Fibroblast of skin of abdomen (primary cell): ENCODE measurements around the gene DNAJA4.
"Not testable (repeated sequence)": the region's sequence is repeated elsewhere in the genome, so short reads cannot be mapped to it uniquely, and the experiment has no call there.

ENCODE experiments used
- DNase-seq: peaks from one replicate; pipeline ENCODE4 v3.0.0-alpha.2; 2013

DNAJA4 gene

DNA sequence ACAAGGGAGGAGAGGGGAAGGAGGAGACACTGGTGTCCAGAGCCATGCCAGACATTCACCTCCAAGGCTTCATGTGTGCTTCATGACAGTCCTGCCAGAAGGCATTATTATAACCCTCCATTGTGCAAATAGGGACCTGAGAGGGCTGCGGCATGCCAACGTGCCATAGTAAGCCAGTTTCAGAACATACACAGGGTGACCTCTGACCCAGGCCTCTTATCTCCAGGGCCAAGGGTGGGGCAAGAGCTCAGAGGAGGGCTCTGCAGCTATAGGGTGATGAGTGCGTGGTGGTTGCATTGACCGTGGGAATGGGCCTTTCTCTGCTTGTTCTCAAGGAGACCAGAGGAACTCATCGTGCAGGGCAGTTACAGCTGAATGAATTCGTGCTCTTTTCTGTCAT, 20.3 kb upstream of the DNAJA4 start:
- DNase-seq, result no peak

DNA sequence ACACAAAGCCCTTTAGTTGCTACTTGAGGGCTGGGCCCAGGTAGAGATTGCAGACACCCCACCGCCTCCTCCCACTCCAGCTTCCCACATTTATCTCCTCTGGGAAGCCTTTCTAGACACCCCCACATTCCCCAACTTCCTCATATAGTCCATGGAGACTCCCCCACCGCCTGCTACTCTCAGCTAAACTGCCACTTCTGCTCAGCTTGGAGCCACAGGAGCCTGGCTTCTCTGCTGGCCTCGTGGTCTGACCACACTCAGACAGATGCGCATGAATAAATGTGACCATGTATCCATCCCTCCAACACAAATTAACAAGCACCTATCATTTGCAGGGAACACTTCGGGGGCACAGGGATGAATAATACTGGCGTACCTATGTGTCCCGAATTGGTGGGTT, 19.5 kb upstream of the DNAJA4 start:
- no peak for DNase-seq

DNA sequence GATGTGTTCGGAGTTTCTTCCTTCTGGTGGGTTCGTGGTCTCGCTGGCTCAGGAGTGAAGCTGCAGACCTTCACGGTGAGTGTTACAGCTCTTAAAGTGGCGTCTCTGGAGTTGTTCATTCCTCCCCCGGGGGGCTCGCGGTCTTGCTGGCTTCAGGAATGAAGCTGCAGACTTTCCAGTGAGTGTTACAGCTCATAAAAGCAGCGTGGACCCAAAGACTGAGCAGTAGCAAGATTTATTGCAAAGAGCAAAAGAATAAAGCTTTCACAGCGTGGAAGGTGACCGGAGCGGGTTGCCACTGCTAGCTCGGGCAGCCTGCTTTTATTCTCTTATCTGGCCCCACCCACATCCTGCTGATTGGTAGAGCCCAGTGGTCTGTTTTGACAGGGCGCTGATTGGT, 19.0 kb upstream of the DNAJA4 start:
- DNase-seq, result not testable (repeated sequence)

DNA sequence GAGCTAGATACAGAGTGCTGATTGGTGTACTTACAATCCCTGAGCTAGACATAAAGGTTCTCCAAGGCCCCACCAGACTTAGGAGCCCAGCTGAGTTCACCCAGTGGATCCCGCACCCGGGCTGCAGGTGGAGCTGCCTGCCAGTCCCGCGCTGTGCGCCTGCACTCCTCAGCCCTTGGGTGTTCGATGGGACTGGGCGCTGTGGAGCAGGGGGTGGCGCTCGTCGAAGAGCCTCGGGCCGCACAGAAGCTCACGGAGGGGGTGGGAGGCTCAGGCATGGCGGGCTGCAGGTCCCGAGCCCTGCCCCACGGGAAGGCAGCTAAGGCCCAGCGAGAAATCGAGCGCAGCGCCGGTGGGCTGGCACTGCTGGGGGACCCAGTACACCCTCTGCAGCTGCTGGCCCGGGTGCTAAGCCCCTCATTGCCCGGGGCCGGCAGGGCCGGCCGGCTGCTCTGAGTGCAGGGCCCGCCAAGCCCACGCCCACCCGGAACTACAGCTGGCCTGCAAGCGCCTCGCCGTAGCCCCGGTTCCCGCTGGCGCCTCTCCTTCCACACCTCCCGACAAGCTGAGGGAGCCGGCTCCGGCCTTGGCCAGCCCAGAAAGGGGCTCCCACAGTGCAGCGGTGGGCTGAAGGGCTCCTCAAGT, 18.3 kb upstream of the DNAJA4 start:
- DNase-seq, result not testable (repeated sequence)

DNA sequence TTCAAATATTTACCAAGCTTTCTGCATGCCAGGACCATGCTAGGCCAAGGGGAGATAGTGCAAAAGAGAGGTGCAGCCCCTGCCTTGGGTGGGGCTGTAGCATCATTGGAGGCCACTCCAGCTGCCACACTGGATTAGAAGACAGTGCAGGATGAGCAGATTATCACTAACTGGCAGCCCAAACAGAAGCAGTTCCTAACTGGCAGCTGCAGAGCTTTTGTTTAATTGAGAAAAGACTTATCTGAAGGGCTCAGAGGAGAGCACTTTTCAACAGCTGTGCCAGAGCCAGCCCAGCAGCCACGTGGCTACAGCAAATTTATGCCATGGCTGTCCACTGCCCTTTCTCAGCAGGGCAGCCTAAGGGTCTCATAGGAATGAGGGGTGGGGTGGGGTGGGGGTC, 16.5 kb upstream of the DNAJA4 start:
- no peak for DNase-seq

DNA sequence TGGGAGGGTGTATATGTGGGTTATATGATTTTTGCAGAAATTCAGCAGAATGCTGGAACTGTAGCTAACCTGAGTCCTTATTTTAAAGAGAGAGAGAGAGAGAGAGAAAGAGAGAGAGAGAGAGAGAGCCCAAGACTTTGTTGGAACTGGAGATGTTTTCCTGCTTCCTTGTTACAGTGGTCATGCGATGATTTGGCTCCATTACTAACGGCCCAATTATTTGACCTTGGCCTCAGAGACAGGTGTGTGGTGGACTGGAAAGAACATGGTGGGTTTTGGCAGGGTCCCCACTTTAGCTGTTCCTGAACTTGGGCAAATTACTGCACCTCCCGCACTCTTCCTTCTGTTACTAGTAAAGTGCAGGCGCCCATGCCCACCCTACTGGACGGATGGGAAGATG, 15.2 kb upstream of the DNAJA4 start:
- DNase-seq, result no peak

DNA sequence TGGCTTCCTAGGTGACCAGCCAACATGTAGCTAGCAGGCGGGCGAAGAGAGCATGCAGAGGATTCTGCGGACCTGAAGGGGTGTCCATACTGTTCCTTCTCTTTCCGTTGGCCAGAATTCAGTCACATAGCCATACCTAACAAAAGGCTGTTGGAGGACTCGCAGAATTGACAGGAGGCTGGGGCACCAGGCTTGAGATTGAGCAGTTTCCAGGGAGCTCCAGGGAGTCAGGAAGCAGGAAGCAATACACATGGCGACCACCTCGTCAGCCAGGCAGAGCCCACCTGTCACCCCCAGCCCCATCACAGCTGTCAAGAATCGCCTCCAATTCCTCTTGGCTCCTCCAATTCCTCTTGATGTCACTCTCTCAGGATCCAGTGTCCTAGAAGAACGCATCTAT, 13.2 kb upstream of the DNAJA4 start:
- no peak for DNase-seq

DNA sequence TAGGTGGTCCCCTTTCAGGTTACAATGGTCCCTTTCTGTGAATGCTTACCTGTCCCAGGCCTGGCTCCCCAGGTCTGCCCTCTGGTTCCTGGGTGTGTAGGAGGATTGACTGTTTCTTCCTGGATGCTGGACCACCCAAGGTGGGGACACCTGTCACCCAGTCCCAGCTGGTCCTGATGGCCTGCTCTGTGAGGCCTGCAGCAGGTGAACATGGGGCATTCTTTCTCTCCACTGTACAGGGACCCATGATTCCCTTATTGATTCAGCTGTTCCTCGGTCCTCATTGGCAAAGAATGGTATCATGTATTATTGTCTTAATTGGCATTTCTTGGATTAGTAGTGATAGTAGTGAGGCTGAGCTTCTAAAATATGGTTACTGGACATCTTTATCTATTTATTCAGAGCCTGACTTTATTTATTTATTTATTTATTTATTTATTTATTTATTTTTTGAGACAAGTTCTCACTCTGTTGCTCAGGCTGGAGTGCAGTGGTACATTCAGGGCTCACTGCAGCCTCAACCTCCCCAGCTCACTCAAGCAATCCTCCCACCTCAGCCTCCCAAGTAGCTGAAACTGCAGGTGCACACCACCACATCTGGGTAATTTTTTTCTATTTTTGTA, 8.8 kb upstream of the DNAJA4 start:
- no peak for DNase-seq

DNA sequence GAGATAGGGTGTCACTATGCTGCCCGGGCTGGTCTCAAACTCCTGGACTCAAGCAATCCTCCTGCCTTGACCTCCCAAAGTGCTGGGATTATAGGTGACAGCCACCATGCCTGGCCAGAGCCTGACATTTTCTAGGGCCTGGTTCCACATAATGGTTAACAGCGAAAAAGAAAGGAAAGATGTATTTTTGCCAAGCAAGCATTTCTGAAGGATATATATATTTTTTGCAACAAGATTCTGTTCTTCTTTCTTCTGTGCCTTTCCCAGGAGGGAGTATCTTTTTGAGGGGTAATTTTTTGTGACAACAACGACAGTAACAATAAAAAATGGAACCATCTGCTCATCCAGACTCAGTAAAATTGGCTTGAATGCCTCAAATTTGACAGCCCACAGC, 8.3 kb upstream of the DNAJA4 start:
- DNase-seq, result no peak

DNA sequence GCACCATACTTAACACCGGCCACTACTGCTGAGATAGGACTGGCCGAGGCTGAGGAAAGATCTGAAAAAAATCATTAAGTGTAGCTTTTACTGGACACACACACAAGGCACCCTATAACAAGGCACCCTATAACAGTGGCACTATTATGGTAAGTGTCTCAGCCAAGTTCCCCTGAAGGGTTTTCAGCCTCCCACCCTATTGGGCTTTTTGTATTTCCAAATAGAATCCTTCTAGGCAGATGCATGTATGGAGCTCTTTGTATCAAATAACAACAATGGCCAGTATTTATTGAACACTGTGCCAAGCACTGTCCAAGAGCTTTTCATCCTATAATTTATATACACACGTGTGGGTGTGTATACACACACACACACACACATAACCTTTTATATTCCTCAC, 6.7 kb upstream of the DNAJA4 start:
- no peak for DNase-seq

DNA sequence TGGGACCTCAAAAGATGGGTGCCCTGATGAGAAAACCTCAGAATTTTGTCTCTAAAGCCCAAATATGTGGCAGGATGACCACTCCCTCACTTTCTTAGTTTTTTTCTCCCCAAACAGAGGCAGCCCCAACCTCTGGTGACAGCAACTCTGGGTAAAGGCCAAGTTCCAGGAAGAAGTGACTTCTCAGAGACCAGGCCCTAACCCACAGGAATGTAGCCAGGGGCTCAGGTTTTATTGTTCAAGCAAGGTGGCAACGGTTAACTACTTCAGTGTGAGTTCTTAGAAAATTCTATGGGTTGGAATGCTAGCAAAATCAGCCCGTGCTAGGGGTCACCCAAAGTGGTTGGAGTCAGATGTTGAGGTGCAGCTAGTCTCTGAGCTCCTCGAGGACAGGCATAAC, 5.1 kb upstream of the DNAJA4 start:
- DNase-seq, result no peak

DNA sequence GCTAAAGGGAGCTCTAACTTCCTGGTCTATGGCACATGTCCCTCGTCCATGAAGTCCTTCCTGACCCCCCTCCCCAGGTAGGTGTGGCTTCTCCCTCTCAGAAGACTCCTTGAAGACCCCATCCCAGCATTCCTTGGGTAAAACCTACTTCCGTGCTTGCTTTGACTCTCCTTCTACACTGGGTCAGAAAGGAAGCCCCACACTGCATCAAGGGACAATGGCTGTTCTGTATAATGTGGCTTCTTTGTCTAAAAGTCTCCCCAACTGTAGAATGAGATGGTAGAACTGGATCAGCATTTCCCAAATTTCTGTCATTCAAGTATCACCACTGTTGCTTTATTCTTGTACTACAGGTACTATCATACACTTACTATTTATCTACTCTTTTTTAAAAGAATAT, 3.9 kb upstream of the DNAJA4 start:
- no peak for DNase-seq

DNA sequence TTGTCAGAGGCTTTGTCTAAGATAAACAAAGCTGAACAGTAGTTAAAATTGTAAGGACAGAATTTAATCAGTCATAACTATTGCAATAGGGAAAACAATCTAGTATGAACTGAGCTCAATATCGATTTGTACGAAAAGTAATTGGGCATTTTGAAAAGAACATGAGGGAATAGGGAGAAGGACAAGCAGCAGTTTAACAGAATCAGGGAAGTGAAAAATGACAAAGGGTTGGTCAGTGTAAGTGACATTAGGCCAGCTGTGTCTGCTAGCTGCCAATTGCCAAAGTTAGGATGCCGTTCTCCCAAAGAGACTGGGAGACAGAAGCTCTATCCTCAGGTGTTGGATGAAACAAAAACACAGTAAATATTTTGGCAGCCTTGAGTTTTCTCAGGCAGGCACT, 3.3 kb upstream of the DNAJA4 start:
- DNase-seq, result no peak

DNA sequence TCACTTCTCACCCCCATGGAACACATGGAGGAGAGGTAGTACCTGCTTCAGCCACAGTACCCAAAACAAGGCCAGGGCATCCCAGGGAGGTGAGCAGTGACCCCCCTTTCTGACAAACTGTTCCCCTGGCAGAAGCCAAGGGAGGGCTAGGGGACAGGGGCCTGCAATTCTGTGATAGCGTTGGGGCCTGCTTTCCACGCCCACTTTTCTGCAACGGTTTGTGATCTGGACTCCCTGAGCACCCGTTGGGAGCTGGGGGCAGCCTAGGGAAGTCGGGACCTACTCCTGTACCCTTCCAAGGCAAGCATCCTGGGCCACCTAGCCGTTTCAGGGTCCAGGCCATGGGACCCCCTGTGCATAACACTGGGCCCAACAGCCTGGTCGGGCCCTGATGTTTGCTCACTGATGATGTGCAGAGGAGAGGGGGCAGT, 996 bp upstream of the DNAJA4 start:
- no peak for DNase-seq

DNA sequence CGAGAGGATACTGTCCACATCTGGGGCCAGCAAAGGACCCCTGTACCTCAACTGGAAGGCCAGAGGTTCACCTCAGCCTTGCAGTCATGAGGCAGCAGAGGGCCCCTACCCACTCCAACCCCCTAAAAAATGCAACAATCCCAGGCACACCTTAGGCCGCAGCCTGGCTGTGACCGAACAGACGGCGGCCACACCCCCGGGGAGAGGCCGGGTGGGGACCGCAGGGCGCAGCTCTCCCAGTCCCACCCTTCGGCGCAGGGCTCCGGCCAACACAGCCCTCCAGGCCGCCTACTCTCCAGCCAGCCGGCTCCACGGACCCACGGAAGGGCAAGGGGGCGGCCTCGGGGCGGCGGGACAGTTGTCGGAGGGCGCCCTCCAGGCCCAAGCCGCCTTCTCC, 457 bp upstream of the DNAJA4 start:
- DNase-seq, result no peak

DNA sequence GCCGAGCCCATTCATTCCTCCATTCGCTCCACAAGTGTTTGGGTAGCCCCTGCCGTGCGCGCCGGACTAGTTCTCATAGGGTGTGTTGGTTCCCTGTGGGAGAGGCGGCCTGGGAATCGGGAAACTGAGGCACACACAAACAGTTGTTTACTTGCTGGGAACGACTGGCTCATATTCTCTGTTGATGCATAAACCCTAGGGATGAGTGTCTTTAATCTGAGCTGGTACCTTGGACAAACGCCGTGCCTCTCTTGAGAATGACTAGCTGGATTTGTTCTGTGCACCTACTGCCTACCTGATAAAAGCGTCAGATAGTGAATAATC, 737 bp downstream of the DNAJA4 start:
- no peak for DNase-seq

DNA sequence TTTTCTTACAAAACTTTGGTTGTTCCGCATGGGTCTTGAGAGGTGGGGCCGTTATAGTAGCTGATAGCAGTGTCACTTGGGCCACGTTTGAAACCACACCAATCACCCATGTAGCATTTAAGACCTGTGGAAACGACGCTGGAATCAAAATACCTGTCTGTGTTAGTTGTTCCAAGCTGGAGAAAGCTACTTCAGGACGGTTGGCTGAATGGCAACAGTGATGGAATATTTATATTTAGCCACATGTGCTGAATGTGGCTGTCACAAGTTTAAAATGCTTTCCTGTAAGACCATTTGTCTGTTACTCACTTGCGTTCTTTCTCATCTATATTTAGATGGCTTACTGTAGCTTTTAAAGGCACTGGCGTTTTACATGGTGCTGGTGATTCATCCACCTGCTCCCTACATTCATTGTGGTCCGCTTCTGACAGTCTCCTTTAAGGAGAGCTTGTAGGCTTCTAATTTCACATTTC, 1.4 kb downstream of the DNAJA4 start:
- DNase-seq, result peak; percentile 51

DNA sequence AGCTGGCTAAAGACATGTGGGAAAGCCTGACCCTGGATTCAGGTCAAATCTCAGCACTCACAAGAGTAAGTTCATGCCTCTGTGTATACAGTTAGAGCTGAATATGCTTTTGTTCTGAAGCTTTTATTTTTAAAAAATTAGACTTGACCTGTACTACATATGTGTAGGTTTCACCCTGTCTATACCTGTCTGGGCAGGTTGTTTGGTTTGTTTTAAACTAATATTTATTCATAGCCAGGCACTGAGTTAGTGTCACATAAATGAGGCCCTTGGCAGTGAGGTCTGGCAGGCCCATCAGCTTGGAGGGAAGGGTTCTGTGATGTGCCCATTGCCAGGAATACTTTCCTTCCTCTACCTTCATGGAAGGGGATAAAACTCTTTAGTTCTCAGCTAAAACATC, 1.9 kb downstream of the DNAJA4 start:
- no peak for DNase-seq

DNA sequence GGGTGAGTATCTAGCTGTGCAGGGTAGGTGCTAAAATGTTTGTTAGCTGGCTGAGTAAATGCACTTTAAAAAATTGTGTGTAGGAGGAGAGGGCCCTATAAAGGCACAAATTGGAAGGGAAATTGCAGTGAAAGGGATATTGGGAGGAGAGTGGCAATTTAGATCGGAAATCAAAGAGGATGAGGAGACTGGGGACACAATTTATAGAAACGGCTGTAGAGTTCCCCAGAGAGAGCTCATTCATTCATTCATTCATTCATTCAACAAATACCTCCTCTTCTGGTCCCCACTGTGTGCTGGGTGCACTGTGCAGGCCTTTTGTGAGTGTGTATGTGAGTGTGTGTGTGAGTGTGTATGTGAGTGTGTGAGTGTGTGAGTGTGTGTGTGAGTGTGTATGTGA, 2.4 kb downstream of the DNAJA4 start:
- DNase-seq, result no peak

DNA sequence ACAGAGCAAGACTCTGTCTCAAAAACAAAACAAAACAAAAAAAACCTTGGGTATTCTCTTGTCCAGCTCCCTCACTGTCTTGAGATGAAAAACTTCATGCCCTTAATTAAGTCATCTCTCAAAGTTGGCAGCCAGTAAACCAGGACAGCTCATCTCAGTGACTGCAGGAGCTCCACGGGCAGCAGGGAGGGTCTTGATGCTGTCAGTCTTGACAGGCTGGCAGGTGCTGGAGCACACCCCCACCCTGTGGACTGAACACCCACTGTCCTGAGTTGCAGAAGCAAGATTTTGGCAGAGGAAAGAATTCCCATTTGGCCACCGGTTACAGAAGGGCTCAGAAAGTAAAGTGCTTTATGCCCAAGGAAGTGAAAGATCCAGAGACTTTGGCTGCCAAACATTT, 8.0 kb downstream of the DNAJA4 start:
- no peak for DNase-seq

DNA sequence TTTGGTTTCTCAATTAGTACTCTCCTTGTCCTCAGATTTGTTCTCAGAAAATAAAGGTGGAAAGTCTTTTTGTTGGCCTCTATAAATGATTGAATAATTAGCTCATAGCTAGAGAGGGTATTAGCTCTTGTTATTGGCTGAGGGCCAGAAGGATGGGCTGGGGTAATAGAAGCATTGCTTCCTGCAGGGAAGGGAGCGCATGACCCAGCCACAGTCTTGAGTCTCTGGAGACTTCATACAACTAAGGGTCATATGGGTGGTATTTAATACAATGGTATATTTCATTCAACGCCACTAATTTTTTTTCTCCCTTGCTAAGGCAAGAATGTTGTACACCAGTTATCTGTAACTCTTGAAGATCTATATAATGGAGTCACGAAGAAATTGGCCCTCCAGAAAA, 8.4 kb downstream of the DNAJA4 start:
- no peak for DNase-seq

DNA sequence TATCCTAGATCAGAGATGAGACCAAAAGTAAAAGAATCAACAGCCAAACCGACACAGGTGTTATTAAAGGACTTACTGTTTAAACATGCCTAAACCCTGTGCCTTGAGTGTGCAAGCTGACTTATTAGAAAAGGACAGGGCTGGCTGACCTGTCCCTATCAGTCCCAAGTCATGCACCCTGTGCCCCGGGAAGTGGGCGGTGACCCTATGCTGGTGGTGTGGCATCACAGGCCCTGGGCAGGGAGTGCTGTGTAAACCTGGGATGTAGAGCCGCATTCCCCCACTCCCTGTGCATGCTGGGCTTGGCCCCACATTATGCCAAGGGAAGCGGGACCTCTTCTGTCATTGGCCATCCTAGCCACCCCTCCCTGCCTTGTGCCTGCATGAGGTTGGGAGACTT, 10.6 kb downstream of the DNAJA4 start:
- no peak for DNase-seq

DNA sequence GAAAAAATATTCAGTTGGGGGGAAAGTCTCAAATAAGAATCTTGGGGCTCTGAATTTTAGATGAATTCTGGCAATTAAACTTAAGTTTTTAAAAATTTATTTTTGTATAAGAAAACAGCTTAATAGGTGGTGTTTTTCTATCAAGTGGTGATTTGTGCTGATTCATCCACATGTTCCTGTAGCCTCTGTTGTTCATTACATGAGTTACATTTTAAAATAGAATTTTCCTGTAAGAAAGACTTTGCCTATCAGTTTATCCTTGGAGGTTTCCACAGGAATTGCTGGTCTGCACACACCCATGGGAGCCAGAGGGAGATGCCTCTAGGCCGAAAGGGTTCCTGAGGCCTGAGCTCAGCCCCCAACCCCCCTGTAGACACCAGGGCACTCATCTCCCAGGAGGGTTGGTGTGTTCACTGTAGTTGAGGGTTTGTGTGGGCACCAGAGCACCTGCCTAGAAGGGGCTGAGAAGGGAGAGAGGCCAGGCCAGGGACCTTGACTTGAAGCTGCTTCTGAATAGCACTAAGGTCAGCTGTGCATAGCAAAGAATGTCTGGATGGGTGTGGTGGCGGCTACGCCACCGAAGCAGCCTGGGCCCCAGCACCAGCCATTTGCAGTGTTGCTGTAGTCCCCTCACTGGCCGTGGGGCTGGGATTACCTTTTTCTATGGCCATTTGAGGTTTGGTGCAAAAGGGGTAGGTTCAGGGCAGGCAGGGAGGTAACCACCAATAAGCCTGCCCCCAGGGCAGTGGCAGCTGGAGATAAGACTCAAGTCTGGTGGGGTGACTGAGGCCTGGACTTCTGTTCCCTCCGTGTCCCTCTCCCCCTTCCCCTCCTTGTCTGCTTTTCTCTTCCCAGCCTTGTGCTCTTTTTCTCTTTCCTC, 11.9 kb downstream of the DNAJA4 start:
- DNase-seq, result no peak
